K562 (cell line): ENCODE data around the gene HPCAL1. TPM values are rescaled to one million over a fixed set of nuclear protein-coding genes. Genes with fewer than 3 reads are reported as not detected.

Experiments
- E2F8 ChIP-seq: fragments of 450-650 bp; IDR thresholded peaks from 2 replicates; pipeline ENCODE4 v1.7.1; 2018; ENCODE audit warnings: mild to moderate bottlenecking, low read depth; ENCODE audit not compliant: partially characterized antibody
- HMG20B ChIP-seq: fragments of 250-450 bp; sonication (Bioruptor Pico); IDR thresholded peaks from 2 replicates; pipeline ENCODE4 v1.5.0; 2021; ENCODE audit warnings: mild to moderate bottlenecking
- ILK ChIP-seq: fragments of 450-650 bp; IDR thresholded peaks from 2 replicates; pipeline ENCODE4 v1.6.1; 2016; ENCODE audit warnings: missing genetic modification characterization, low read depth, mild to moderate bottlenecking, missing compliant biosample characterization, moderate library complexity, borderline replicate concordance
- PATZ1 ChIP-seq: fragments of 250-450 bp; sonication (Bioruptor Pico); IDR thresholded peaks from 2 replicates; pipeline ENCODE4 v1.5.0; 2020; ENCODE audit warnings: mild to moderate bottlenecking, borderline replicate concordance
- POLR2A ChIP-seq: fragments of 450-650 bp; conservative IDR thresholded peaks from 2 replicates; pipeline ENCODE4 v1.6.1; 2016
- RAD21 ChIP-seq, 2 experiments: fragments of 250-450 bp in 1 of 2; fragments of 450-650 bp in 1 of 2; sonication (Bioruptor Pico) in 1 of 2; formaldehyde crosslinking in 1 of 2; IDR thresholded peaks in 1 of 2; conservative IDR thresholded peaks in 1 of 2; 2 replicates each; pipeline versions ENCODE4 v1.4.0 to v1.8.0; 2020 to 2022; ENCODE audit warnings: mild to moderate bottlenecking in 2 of 2, moderate library complexity in 1 of 2
- RBM17 ChIP-seq: fragments of 200-400 bp; formaldehyde crosslinking; IDR thresholded peaks from 2 replicates; pipeline ENCODE4 v1.6.1; 2017; ENCODE audit warnings: low read depth, mild to moderate bottlenecking, low read length, borderline replicate concordance
- REST ChIP-seq, 2 experiments: fragments of 450-650 bp; formaldehyde crosslinking in 1 of 2; IDR thresholded peaks; 2 replicates each; pipeline versions ENCODE4 v1.4.0 to v1.6.1; 2014 to 2020; ENCODE audit warnings: mild to moderate bottlenecking in 2 of 2, borderline replicate concordance in 1 of 2, low read depth in 1 of 2
- SIRT6 ChIP-seq: IDR thresholded peaks from one replicate; pipeline ENCODE4 v1.6.1; 2012; ENCODE audit warnings: low read depth, mild to moderate bottlenecking, control low read depth, inconsistent platforms, low read length, moderate library complexity
- SNIP1 ChIP-seq: fragments of 450-650 bp; IDR thresholded peaks from 2 replicates; pipeline ENCODE4 v1.7.1; 2017; ENCODE audit warnings: low read depth, mild to moderate bottlenecking
- SP1 ChIP-seq: sonication (generic); formaldehyde crosslinking; IDR thresholded peaks from 2 replicates; pipeline ENCODE4 v1.8.1; 2022; ENCODE audit warnings: mild to moderate bottlenecking, missing genetic modification reagents
- TCFL5 ChIP-seq: fragments of 250-450 bp; sonication (Bioruptor Pico); conservative IDR thresholded peaks from 2 replicates; pipeline ENCODE4 v1.6.1; 2021; ENCODE audit warnings: mild to moderate bottlenecking, moderate library complexity, matching md5 sums
- ZNF444 ChIP-seq: fragments of 250-450 bp; sonication (Bioruptor Pico); IDR thresholded peaks from 2 replicates; pipeline ENCODE4 v1.4.0; 2020; ENCODE audit warnings: mild to moderate bottlenecking, moderate library complexity
- ZSCAN32 ChIP-seq: fragments of 450-650 bp; formaldehyde crosslinking; IDR thresholded peaks from 2 replicates; pipeline ENCODE4 v1.4.0; 2020; ENCODE audit warnings: mild to moderate bottlenecking, moderate library complexity
- polyA plus RNA-seq, 8 experiments: library from polyadenylated mRNA; depleted of rRNA in 4 of 8; stranded (reverse) in 5 of 8; unstranded in 3 of 8; fragments of >200 nt; fragmentation: Nextera tagmentation in 2 of 8; fragmentation: Illumina TruSeq in 1 of 8; extraction: Ambion mirVana in 2 of 8; extraction: Trizol in 1 of 8; gene quantifications; 2 replicates each; pipeline versions ENCODE4 v1.2.1 to v1.2.3, GENCODE V29; 2011 to 2014; ENCODE audit warnings: inconsistent platforms in 1 of 8, missing spikeins in 1 of 8
- total RNA-seq, 7 experiments: library from RNA; depleted of rRNA in 6 of 7; stranded (reverse); fragments of >200 nt in 6 of 7; fragmentation: Illumina TruSeq in 2 of 7; extraction: Trizol in 2 of 7; gene quantifications; 2 replicates each; pipeline versions ENCODE4 v1.2.1 to v1.2.3, GENCODE V29; 2011 to 2021; ENCODE audit warnings: low replicate concordance in 1 of 7

The HPCAL1 gene
- total and polyA plus RNA-seq, 9 of the 15 experiments (the other 6 are each of a cell fraction or from before 2014, with no cell fraction given), result 2.7 to 65.5 (median 23.9) TPM

GRCh38 chr2:10439185-10439879, 136.6 kb downstream of the HPCAL1 start (continued):
- no peak for TF ChIP-seq REST (IDR thresholded peaks at IDR 0.05; ENCODE audit: borderline replicate concordance)
- no peak for TF ChIP-seq REST (CRISPR knock-in tag; IDR thresholded peaks at IDR 0.05; ENCODE audit: low read depth)
- no peak for TF ChIP-seq TCFL5 (CRISPR knock-in tag)
- no peak for TF ChIP-seq SNIP1
- TF ChIP-seq SIRT6, result peak; percentile 26
- TF ChIP-seq E2F8, result peak; percentile 21
- no peak for TF ChIP-seq ZNF444 (CRISPR knock-in tag)
- TF ChIP-seq ILK (tag), result no peak
- TF ChIP-seq POLR2A, result peak; percentile 76
- no peak for TF ChIP-seq ZSCAN32 (CRISPR knock-in tag)
- no peak for TF ChIP-seq PATZ1 (CRISPR knock-in tag)
- peak; percentile 57 for TF ChIP-seq SP1 (CRISPR knock-in tag)
- peak in 1 of 2 experiments; percentile 25; a peak in 2 of 4 replicates for TF ChIP-seq RAD21 (CRISPR knock-in tag; conservative IDR thresholded peaks at IDR 0.05 in 1 of 2, IDR thresholded peaks at IDR 0.05 in 1 of 2)
- TF ChIP-seq HMG20B (CRISPR knock-in tag), result no peak
- no peak for TF ChIP-seq RBM17
